GM04504 (cell line): ENCODE measurements around the gene TCF19.

ENCODE experiments used
- DNase-seq: peaks from one replicate; pipeline ENCODE4 v3.0.0-alpha.2; 2012; ENCODE audit warnings: low read depth

TCF19 gene

DNA sequence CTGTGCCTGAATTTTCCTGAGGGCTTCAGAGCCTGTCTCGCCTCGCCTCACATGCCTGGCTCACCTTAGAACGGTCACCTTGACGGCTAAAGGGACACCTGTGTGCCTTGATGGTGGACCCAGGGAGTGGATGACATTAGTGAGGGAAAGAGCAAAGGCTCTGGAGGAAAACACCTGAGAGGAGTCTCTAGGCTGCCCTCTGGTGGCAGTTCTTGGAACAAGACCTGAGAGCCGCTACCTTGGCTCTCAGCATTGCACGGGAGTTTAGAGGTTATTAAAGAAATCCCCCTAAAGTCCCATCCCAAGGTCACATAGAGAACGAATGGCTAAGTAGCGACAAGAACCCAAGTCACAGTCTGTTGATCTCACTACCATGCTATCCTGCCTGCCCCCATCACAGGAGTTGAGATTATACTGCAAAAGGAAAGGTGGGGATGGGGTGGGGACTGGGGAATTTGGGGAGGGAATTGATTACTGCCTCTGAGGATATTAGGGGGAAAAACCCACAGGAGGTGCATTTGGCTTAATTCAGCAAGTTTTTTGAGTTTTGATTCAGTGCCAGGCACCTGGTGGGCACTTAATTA lies 30.2 kb upstream of the TCF19 start:
- DNase-seq = no peak

DNA sequence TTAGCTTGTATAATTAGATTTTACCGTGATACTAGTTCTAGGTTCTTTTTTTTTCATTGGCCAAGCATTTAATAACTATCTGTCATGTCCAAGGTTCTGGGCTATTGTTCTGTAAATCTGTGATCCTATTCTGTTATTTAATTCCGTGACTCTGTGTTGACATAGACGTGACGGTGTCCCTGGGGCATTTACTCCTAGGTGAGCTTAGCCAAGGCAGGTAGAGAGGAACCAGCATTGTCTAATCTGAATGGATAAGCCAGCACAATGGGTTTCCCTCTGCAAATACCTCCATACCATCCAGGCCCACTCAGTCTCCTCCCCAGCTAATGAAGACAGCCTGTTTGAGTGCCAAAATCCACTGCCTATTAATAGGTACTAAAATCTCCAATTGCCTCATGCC lies 29.3 kb upstream of the TCF19 start:
- DNase-seq = no peak

DNA sequence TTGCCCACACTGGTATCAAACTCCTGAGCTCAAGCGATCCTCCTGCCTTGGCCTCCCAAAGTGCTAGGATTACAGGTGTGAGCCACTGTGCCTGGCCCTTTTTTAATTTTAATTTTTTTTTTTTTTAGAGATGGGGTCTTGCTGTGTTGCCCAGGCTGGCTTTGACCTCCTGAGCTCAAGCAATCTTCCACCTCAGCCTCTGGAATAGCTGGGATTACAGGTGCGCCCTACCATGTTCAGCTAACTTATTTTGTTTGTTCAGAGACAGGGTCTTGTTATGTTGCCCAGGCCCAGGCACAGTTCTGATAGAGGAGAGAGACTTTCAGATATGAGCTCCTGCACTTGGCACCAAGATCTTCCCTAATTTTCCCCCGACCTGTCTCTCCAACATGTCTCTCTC lies 27.6 kb upstream of the TCF19 start:
- DNase-seq = no peak

DNA sequence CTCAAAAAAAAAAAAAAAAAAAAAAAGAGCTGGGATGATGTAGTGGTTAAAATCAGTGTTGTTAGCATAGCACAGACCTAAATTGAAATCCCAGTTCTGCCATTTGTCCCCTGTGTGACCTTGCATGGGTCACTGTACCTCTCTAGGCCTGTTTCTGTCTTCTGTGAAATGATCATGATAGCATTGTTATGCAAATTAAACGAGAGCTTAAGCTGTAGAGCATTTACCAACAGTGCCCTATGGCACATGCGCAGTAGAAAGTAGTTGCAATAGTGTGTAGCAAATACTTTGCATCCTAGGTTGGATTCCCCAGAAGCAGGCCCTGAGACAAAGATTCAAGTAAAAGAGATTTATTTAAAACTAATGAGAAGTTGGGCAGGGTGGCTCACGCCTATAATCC lies 26.8 kb upstream of the TCF19 start:
- DNase-seq = no peak

DNA sequence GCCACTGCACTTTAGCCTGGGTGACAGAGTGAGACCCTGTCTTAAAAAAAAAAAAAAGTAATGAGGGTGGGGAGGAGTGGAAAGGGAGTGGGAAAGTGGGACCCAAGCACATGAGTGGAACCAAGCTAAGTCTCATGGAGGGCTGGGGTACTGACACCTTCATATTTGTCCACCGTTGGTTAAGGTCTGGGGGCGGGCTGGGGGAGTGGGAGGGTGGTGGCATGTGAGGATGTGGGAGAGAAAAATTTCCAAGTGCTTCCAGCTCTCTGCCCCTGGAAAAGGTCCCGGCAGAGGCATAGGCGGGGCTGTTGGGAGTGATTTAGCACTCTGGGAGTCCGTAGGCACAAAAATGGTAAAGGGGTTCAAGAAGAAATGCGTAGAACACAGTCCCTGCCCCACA lies 25.6 kb upstream of the TCF19 start:
- DNase-seq = no peak

DNA sequence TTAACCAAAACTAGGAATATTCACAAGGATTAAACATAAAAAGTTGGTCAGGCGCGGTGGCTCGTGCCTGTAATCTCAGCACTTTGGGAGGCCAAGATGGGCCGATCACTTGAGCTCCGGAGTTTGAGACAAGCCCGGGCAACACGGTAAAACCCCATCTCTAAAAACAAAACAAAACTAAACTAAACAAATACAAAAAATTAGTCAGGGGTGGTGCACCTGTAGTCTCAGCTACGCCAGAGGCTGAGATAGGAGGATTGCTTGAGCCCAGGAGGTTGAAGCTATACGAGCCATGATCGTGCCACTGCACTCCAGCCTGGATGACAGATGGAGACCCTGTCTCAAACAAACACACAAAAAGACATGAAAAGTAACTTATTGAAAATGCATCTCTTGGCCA lies 22.7 kb upstream of the TCF19 start:
- DNase-seq = no peak

DNA sequence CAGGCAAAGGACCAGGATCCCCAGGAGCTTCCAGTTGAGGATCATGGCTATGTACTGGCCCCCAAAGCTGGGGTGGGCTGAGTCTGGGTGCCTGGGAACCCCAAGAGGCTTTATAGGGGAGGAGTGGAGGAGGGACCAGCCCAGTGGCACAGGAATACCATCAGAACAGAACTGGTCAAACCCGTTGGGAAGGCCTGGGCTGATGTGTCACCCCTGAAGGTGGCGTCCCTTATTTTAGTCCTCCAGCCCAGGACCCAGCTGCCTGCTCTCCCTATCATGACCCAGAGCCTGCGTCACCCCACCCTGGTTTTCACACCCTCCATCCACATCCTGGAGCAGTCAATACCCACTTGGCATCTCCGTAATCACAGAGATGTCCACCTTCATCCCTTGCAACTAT lies 19.4 kb upstream of the TCF19 start, which contains the start of gene PSORS1C2:
Gene PSORS1C2 (minus strand): TSS at position 85 of the 400 bp plus-strand sequence. CDS start 40 bp downstream, at position 45.
- DNase-seq = no peak

DNA sequence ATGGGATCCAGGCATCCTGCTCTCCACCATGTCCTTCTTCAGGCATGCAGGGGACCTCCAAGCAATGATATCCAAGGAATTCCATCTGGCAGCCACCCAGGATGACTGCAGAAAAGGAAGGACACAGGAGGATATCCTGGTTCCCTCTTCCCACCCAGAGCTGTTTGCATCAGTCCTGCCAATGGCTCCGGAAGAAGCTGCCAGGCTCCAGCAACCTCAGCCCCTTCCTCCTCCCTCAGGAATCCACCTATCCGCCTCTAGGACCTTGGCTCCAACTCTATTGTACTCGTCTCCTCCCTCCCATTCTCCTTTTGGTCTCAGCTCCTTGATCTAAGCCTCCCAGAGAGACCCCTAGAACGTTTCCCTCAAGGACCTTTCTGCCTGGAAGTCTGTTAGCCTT lies 18.8 kb upstream of the TCF19 start:
- no peak for DNase-seq

DNA sequence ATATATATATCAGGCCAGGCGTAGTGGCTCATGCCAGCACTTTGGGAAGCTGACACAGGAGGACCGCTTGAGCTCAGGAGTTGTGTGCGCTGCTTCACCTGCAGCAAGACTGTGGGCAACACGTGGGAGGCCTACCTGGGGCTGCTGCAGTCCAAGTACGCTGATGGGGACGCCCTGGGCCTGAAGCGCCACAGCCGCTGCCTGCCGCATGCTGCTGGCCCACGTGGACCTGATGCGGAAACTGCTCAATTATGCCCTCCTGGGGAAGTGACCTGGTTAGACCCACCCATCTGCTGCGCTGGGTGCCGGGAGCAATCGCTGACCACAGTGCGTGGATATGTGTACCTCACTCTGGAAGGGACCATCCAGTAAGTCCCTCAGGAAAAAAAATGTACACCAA lies 17.7 kb upstream of the TCF19 start:
- no peak for DNase-seq

DNA sequence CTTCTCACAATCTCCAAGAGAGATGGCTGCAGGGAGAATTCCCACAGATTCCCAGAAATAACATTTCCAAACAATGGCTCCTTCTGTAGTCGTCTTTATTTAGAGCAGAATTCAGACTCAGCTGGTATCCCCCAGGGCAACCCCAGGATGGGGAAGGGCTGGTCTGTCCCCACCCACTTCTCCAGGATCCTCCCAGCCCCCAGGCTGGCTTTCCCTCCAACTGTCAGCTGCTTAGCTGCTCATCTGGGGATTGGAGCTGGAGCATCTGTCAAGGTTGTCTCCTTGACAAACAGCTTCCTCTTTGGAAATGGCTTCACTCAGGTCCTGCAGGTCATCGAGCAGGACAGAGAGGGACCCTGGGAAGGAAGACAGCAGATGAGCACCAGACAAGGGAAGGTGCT lies 16.0 kb upstream of the TCF19 start:
- DNase-seq = no peak

DNA sequence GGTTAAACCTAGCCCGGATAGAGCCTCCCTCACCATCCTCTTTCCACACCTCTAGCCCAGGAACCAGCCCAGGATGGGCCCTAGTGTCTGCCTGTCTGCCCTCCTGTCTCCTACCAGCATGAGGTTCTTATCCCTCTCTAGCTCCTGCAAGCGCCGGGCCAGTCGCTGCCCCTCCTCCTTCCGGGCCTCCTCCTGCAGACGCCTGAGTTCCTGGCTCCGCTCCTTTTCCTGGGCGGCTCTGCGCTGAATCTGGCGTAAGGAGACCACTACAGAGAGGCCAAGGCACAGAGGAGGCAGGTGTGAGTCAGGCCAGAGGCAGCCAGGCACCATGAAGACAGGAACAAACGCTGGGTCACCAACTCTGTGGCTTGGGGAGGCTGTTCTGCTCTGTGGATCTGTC lies 15.2 kb upstream of the TCF19 start:
- DNase-seq = peak; percentile 58

DNA sequence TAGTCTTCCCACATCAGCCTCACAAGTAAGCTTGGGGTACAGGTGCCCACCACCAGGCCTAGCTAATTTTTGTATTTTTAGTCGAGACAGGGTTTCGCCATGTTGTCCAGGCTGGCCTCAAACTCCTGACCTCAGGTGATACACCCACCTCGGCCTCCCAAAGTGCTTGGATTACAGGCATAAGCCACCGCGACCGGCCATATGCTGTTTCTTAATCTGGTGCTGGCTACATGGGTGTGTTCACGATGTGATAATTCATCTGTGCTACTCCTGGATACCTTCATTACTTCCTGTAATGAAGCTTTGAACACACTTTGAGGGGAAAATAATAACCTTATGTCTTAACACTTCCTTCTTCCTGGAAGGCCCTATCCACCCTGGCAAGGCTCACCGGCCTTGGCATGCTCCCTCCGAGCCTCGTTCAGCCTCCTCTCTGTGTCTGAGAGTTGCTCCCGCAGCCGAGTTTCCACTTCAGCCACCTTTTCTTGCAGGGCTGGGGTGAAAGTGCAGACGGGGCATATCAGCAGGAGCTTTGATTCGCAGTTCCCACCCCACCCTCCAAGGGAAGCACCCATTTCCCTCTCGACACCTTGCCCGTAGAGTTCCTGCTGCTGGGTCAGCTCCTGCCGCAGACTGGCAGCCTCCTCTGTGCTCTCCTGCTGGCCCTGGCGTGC lies 14.0 kb upstream of the TCF19 start:
- DNase-seq = no peak

DNA sequence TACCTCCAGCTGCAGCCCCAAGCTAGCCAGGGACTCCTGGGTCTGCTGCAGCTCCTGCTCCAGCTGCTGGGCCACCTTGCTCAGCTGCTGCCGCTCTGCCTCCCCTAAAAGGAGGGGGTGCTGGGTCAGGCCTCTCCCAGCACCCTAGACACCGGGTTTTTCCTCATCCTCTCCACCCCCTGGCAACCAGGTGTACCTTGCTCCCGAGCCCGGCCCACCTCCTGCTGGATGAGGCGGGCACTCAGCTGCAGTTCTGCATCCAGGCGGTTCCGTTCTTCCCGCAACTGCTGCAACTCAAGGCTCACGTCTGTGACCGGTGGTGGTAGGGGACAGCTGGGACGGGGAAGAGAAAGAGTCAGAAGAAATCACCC lies 13.4 kb upstream of the TCF19 start:
- no peak for DNase-seq

DNA sequence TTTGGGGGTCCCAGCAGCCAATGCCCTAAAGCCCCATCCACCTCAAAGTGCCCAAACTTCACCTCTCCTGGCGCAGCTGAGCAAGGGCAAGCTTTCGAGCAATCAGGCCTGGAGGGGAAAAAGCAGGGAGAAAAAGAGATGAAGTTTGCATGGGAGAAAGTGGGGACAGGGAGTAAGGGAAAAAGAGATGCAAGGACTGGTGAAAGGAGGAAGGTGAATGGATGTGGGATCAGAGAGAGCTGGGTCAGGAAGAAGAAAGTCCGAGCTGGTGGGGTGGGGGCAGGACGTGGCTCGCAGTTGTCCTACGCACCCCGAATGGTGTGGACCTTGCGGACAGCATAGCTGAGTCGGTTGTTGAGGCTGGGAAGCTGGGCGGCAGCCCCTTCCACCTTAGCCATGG lies 13.0 kb upstream of the TCF19 start:
- no peak for DNase-seq

DNA sequence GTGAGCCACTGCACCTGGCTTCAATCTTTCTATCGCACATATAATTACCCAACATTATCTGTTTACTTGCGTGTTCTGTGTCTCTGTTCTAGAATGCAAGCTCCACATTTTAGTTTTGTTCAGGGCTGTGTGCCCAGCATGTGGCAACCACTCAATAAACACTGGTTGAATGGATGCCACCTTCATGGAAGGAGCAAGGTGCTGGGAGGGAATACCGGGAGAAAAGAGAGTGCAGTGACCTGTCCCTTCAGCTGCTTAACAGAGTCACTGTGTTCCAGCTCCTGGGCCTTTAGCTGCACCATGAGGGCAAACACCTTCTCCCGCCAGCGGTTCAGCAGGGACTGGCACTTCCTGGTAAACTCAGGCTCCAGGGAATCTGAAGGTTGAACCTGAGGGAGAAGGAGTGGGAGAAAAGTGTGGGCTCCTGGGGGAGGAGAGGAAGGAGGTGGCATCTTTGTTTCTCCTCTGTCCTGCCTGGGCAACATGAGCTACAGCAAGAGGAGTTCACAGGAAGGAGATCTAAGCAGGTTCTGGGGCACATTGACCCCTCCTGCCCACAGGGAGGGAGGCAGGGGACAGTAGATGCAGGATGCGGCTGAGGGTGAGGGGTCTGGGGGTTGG lies 8.5 kb upstream of the TCF19 start:
- DNase-seq = no peak

DNA sequence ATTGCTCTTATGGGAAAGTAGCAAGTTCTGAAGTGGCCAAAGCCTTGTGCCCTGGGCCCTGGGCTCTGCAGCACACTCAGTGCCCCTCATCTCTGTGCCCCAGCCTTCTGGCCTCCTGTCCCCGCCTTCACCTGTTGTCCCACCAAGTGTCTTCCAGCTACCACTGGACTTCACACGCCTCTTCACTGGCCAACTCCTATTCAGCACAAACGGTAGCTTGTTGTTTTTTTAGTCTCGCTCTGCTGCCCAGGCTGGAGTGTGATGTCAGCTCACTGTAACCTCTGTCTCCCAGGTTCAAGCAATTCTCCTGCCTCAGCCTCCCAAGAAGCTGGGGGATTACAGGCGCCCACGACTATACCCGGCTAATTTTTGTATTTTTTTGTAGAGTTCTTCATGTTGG lies 5.6 kb upstream of the TCF19 start:
- no peak for DNase-seq

DNA sequence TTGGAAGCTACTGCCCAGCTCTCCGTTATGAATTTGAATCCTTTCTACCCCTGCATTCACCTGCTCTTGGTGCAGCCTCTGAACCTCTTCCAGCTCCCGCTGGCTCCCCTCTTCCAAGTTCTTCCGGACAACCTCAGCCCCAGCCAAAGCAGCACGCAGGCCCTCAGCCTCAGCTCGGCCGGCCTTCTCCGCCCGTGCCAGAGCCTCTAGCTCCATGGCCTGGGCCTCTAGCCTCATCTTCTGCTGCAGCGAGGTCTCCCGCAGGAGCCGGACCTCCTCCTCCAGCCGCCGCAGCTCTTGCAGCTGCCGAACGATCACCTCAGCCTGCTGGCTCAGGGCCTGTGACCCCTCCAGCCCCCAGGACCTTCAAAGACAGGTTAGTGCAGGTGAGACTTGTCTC lies 4.0 kb upstream of the TCF19 start:
- no peak for DNase-seq

DNA sequence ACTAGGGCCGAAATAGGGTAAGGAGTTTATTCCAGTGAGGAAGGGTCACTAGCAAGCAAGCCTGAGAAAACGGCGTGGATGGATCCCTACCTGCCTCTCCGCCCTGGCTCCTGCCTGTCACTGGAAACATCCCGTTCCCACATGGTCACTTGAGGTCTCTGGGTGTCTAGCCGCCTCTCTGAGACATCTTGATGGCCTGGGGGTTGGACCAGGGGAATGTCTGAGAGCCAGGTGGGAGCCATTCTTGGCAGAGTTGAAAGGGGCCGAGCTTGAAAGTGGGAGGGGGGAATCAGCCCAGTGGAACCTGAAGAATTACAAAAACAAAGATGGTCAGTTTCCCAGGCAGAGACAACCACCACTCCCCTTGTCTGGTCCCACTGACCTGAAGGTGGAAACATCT lies 1.7 kb upstream of the TCF19 start:
- DNase-seq = no peak

DNA sequence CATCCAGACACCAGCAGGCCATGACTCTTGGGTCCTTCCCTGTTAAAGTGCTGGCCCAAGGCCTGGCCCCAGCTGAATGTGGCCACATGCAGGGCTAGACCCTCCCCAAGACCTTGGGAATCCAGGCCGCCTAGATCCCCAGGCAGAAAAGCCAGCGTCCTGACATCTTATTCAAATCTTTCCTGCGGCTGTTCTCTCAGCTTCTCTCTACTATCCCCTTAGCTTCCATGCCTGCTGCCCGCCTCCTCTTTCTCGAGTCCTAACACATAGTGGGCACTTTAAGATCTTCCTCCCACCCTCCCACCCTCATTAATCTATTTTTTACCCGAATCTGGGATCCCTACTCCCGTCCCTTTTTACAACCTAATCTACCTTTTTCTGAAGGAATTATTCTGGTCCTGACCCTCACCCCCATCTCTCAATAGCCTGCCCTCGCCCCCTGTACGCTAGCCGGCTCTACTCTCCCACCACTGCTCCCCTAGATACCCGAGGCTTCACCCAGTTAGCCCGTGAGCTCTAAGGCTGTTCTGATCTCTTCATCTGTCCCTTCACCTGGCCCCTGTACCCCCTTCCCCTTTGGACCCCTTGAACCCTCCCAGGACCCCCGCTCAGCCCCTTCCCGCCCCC lies 763 bp upstream of the TCF19 start, which contains the start of gene CCHCR1:
Gene CCHCR1 (minus strand): TSS at position 290 of the 627 bp plus-strand sequence. CDS start 202 bp downstream, at position 88.
- DNase-seq = no peak

DNA sequence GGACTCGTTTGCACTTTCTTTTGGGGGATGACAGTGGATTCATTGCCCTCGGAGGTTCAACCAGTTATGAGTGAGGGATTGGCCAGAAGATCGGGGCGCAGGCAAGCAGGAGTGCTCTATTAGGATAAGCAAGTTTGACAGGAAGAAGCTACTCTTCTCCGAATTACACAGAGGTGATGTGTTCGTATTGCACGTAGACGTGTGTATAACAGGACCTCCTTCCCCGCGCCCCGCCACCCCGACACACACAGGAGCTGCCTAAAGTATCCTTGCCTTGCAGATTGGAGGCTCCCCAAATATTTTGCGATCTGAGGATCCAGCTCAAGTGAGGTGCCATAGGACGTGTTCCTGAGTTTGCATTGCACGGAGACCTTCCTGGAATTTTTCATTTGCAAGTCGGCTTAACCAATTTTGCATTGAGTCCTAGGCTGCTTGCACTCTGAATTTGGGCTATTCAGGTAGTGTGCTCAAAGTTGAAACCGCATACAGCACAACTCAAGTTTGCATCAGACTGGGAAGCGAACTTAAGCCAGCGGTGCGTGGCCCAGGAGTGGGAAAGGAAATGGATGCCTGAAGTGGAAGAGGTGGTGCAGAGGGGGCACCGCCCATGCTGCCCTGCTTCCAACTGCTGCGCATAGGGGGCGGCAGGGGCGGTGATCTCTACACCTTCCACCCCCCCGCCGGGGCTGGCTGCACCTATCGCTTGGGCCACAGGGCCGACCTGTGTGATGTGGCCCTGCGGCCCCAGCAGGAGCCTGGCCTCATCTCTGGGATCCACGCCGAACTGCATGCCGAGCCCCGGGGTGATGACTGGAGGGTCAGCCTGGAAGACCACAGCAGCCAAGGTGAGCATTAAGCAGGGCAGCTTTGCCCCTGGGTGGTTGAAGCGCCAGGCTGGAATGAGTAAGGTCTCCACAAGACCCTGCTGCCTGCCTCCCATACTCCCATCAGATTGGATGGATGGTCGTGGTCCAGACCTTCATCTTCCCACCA lies 770 bp downstream of the TCF19 start:
- DNase-seq = no peak

DNA sequence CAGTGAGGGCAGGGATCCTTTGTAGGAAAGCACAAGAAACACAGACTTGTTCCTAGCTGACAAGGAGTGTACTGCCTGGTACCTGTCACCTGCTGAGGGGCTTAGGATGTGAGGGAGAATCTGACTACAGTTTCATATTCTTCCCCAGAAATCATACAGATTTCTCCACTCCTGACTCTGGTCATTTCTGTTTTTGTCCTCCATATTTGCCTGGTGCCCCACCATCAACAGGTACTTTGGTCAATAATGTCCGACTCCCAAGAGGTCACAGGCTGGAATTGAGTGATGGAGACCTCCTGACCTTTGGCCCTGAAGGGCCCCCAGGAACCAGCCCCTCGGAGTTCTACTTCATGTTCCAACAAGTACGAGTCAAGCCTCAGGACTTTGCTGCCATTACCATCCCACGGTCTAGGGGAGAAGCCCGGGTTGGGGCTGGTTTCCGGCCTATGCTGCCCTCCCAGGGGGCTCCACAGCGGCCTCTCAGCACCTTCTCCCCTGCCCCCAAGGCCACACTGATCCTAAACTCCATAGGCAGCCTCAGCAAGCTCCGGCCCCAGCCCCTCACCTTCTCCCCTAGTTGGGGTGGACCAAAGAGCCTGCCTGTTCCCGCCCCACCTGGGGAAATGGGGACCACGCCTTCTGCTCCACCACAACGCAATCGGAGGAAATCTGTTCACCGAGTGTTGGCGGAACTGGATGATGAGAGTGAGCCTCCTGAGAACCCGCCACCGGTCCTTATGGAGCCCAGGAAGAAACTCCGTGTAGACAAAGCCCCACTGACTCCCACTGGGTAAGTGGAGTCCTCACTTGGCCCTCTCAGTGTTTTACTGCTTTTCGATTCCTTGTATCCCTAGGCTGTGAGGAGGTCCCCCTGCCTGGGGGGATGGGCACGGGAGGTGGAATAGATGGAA lies 3.1 kb downstream of the TCF19 start:
- DNase-seq = no peak
